Neutrophil (primary cell): ENCODE measurements around the gene PLEKHN1.
"Not testable (repeated sequence)": the region's sequence is repeated elsewhere in the genome, so short reads cannot be mapped to it uniquely, and the experiment has no call there.

Experiments
- H3K27ac ChIP-seq: fragments of 200-600 bp; sonication (generic); 2 replicates; pipeline ENCODE4 v1.5.1; 2016; ENCODE audit warnings: mild to moderate bottlenecking, moderate library complexity
- H3K27me3 ChIP-seq: fragments of 200-600 bp; sonication (generic); 2 replicates; pipeline ENCODE4 v1.6.0; 2016; ENCODE audit warnings: mild to moderate bottlenecking
- H3K36me3 ChIP-seq: fragments of 200-600 bp; sonication (generic); 2 replicates; pipeline ENCODE4 v1.5.1; 2017
- H3K4me1 ChIP-seq, 2 experiments: fragments of 200-600 bp in 1 of 2; sonication (generic) in 1 of 2; 1 replicate in 1 of 2; 2 replicates in 1 of 2; pipeline versions ENCODE4 v1.5.1 to v1.6.1; 2013 to 2016; ENCODE audit warnings: low read depth in 1 of 2, low read length in 1 of 2, mild to moderate bottlenecking in 1 of 2, moderate library complexity in 1 of 2; ENCODE audit not compliant: control insufficient read depth in 1 of 2, insufficient read depth in 1 of 2
- H3K4me3 ChIP-seq, 2 experiments: fragments of 200-600 bp in 1 of 2; sonication (generic) in 1 of 2; 1 replicate in 1 of 2; 2 replicates in 1 of 2; pipeline ENCODE4 v1.5.1; 2013 to 2016; ENCODE audit warnings: low read depth in 1 of 2, low read length in 1 of 2, mild to moderate bottlenecking in 1 of 2, moderate library complexity in 1 of 2
- H3K9me3 ChIP-seq: fragments of 200-600 bp; sonication (generic); 2 replicates; pipeline ENCODE4 v1.5.1; 2016
- TF ChIP-seq, protein P1 (sequence below): fragments of 200-600 bp; sonication (generic); IDR thresholded peaks from 2 replicates; pipeline ENCODE4 v1.5.1; 2016; ENCODE audit warnings: antibody characterized with exemption

Gene PLEKHN1

GRCh38 chr1:973459-974292 lies 7.4 kb downstream of the PLEKHN1 start:
- Histone ChIP-seq H3K27me3 (peaks cover 79% of the 10 kb centered on the region), H3K27ac (no peak overlapping the region), H3K36me3 (no peaks in the 10 kb centered on the region)

GRCh38 chr1:974293-974640 lies 8.0 kb downstream of the PLEKHN1 start:
- Histone ChIP-seq H3K4me3 (no peak overlapping the region), H3K4me1 (peaks cover 3 to 5% of the 10 kb centered on the region in 2 experiments), H3K27me3 (peaks cover 74% of the 10 kb centered on the region), H3K9me3 (no peaks in the 10 kb centered on the region), H3K36me3 (no peaks in the 10 kb centered on the region), H3K27ac (no peak overlapping the region)
- TF ChIP-seq, protein P1, sequence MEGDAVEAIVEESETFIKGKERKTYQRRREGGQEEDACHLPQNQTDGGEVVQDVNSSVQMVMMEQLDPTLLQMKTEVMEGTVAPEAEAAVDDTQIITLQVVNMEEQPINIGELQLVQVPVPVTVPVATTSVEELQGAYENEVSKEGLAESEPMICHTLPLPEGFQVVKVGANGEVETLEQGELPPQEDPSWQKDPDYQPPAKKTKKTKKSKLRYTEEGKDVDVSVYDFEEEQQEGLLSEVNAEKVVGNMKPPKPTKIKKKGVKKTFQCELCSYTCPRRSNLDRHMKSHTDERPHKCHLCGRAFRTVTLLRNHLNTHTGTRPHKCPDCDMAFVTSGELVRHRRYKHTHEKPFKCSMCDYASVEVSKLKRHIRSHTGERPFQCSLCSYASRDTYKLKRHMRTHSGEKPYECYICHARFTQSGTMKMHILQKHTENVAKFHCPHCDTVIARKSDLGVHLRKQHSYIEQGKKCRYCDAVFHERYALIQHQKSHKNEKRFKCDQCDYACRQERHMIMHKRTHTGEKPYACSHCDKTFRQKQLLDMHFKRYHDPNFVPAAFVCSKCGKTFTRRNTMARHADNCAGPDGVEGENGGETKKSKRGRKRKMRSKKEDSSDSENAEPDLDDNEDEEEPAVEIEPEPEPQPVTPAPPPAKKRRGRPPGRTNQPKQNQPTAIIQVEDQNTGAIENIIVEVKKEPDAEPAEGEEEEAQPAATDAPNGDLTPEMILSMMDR: no peak

More at GRCh38 chr1:973459-974292, 7.4 kb downstream of the PLEKHN1 start:
- Histone ChIP-seq H3K9me3 (no peaks in the 10 kb centered on the region), H3K4me3 (no peak overlapping the region), H3K4me1 (peaks cover 3 to 5% of the 10 kb centered on the region in 2 experiments)
- TF ChIP-seq, protein P1: no peak

DNA sequence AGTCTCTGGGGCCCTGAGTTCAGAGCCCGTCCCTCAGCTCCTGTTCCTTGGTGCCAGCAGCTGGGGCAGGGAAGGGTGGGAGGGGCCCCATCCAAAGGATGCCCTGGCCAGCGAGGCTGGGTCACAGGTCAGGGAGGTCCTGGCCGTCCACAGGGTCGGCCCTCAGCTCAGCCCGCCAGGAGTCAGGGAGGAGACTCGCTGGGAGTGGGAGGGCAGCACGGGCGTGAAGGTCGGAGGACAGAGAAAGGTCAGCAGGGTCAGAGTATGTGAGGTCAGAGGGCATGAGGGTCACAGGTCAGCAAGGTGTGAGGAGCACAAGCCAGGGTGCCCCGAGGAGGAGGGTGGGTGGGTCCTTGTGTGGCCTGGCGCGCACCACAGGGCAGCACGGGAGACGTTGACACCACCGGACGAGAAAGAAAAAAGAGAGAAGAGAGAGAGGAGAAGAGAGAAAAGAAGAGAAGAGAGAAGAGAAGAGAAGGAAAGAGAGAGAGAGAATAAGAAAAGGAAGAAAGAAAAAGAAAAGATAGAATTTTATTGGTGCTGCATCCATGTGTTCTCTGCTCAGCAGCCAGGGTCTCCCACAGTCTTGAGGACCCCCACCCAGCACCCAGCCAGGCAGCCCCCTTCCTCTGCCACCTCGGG lies 8.5 kb downstream of the PLEKHN1 start:
- no peak overlapping the region for H3K27ac ChIP-seq
- H3K36me3 ChIP-seq: no peaks in the 10 kb centered on the region
- H3K4me3 ChIP-seq: no peak overlapping the region
- H3K4me1 ChIP-seq: peaks cover 3 to 5% of the 10 kb centered on the region in 2 experiments
- no peaks in the 10 kb centered on the region for H3K9me3 ChIP-seq
- H3K27me3 ChIP-seq: peaks cover 73% of the 10 kb centered on the region
- TF ChIP-seq, protein P1: no peak

DNA sequence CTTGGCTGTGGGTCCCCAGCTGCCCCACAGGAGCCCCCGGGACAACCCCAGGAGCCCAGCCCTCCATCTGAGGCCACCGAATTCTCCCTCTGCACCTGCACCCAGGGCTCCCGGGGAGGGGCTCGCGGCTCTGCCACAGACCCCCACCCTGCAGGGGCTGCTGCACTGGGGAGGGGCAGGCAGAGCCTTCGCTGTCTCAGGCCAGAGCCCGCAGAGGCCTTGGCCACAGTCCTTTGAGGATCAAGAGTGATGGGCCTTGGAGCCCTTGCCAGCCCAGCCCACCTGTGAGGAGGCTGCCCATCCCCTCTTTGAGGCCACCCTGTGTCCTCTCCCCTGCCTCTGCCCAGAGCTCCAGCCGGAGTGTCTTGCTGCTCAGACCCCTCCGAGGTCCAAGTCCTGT lies 9.1 kb downstream of the PLEKHN1 start:
- TF ChIP-seq, protein P1: no peak
- no peak overlapping the region for H3K4me3 ChIP-seq
- peaks cover 71% of the 10 kb centered on the region for H3K27me3 ChIP-seq

DNA sequence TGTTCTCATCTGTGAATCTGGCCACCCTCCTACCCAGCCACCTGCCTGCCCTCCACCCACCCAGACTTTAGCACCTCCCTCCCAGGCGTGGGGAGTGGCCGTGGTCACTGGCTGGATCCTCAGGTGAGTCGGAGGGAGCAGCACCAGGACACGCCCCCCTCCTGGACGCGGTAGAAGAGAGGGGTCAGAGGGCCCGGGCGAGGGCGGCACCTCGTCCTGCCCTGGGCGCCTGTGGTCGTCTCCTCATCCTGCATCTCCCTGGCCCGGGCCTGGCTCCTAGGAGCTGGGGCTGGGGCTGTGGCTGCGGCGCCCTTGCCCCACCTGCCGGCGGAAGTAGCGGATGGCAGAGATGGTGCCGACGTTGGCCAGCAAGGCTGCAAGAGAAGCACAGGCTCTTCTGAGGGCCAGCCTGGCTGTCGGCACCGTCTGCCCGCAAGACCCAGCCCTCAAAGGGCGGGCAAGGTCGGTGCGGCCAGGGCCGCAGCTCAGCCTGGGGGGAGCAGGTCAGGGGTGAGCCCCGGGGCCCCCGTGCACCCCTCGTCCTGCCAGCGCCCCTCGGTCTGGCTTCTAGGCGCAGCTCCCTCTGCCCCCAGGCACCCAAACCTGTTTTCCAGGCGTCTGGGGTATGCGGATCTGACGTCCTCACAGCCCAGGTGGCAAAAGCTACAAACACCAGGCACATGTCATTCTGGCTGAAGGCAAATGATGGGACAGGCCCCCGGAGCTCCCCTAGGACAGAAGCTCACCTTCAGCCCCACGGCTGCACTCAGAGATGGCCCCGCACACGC lies 9.8 kb downstream of the PLEKHN1 start:
- Histone ChIP-seq H3K9me3 (no peaks in the 10 kb centered on the region), H3K4me1 (peaks cover 3 to 5% of the 10 kb centered on the region in 2 experiments), H3K4me3 (no peak overlapping the region), H3K36me3 (no peaks in the 10 kb centered on the region), H3K27ac (no peak overlapping the region), H3K27me3 (peaks cover 71% of the 10 kb centered on the region)
- TF ChIP-seq, protein P1: no peak

More for the DNA sequence above, 9.1 kb downstream of the PLEKHN1 start:
- Histone ChIP-seq H3K36me3 (no peaks in the 10 kb centered on the region), H3K4me1 (peaks cover 3 to 5% of the 10 kb centered on the region in 2 experiments), H3K27ac (no peak overlapping the region), H3K9me3 (no peaks in the 10 kb centered on the region)

- H3K9me3 ChIP-seq, H3K36me3 ChIP-seq, H3K4me3 ChIP-seq, H3K4me1 ChIP-seq, H3K27ac ChIP-seq: not testable (repeated sequence)
- peaks cover 71% of the 10 kb centered on the region for H3K27me3 ChIP-seq
These were observed 10.5 kb downstream of the PLEKHN1 start for GRCh38 chr1:976791-977190.
